ENCODE results near the gene SLC19A1.
A peak's percentile ranks its signal among the peaks of the same experiment; 100 is the strongest.

Gene SLC19A1

DNA sequence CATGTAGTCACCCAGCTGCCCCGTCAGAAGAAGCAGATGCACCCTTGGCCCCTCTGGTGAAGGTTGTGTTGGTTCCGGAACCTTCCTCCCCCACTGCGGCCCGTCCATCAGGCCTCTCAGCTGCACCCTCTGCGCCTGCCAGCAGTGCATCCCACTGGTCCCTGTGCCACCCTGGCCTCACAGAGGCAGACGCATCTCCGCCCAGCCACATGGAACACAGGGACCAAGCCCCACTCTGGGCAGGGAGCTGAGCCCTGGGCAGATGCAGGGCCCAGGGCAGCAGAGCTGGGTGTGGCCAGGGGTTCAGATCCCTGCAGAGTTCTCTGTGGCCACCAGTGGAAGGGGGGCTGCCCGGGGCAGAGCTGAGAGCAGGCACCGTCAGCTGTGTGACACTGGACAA, 50.6 kb downstream of the SLC19A1 start:
- no peak for DNase-seq (ENCODE audit: low read depth)

DNA sequence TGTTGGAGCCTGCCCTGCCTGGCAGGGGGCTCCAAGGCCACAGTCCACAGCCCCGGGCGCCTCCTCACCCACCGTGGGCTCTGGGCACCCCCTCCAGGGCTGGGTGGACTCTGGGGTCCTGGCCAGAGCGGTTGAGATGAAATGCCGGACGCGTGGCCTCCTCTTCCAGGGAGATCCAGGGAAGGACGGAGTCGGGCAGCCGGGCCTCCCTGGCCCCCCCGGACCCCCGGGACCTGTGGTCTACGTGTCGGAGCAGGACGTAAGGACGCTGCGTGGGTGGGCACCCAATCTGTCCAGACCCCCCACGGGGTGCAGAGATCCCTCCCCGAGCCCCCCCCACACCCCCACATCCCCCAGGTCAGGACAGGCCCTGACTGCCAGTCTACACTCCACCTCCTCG, 51.2 kb downstream of the SLC19A1 start:
- DNase-seq (ENCODE audit: low read depth) = no peak

GRCh38 chr21:45490049-45490731, 52.0 kb downstream of the SLC19A1 start:
- DNase-seq (ENCODE audit: low read depth) = no peak

- DNase-seq (ENCODE audit: low read depth) = no peak
Measured at GRCh38 chr21:45489722-45489982, 52.6 kb downstream of the SLC19A1 start.

- DNase-seq (ENCODE audit: low read depth) = no peak
Measured at GRCh38 chr21:45488931-45489721, 53.1 kb downstream of the SLC19A1 start.

GRCh38 chr21:45487891-45488600, 54.2 kb downstream of the SLC19A1 start:
- DNase-seq (ENCODE audit: low read depth) = no peak

- DNase-seq (ENCODE audit: low read depth) = no peak
Measured at GRCh38 chr21:45487161-45487806, 55.0 kb downstream of the SLC19A1 start.

DNA sequence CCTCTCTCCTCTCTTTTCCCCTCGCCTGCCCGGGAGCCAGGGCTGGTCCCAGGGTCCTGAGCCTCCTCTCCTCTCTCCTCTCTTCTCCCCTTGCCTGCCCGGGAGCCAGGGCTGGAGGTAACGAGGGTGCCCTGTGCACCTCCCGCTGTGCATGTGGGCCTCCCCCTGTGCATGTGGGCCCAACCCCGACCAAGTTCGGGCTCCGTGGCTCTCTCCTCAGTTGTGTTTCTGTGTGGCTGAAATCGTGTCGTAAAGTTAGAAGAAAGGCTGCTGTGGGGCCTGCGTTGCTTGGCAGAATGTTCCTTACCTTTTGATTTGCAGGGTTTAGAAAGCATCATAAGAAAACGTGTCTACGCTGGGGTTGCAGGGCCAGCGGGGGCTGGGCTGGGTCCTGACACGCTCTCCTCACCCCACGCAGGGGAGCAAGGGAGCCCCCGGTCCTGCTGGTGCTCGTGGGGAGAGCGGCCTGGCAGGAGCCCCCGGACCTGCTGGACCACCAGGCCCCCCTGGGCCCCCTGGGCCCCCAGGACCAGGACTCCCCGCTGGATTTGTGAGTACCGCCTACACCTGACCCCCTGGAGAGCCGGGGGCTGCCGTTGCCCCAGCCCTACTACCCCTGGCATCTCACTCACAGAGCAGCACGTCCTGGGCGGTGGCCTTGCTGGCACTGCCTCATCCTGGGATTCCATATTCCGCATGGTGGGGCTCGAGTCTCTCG, 55.6 kb downstream of the SLC19A1 start:
- DNase-seq (ENCODE audit: low read depth) = no peak

DNA sequence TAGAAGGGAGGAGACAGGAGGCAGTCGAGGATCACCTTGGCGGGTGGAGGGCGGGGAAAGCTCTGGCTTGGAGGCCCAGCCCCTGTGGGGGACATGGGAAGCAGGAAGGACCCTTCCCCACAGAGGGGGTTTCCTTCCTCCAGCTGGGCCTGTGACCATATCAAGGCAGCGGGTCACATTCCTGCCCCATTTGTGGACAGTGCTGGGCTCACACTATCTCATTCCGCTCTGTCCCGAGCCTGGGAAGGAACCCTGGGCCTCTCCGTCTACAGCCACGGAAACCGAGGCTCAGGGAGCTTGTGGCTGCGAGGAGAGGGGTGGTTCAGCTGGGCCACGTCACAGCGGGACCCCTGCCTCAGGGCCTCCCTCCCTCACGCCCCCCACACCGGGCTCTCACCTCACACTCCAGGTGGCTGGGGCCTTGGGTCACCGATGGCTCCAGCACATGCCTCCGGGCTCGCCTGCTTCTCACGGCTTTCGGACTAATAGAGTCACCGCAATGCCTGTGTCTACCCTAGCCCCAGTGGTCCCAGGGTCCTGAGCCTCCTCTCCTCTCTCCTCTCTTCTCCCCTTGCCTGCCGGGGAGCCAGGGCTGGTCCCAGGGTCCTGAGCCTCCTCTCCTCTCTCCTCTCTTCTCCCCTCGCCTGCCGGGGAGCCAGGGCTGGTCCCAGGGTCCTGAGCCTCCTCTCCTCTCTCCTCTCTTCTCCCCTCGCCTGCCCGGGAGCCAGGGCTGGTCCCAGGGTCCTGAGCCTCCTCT, 56.4 kb downstream of the SLC19A1 start:
- no peak for DNase-seq (ENCODE audit: low read depth)

DNA sequence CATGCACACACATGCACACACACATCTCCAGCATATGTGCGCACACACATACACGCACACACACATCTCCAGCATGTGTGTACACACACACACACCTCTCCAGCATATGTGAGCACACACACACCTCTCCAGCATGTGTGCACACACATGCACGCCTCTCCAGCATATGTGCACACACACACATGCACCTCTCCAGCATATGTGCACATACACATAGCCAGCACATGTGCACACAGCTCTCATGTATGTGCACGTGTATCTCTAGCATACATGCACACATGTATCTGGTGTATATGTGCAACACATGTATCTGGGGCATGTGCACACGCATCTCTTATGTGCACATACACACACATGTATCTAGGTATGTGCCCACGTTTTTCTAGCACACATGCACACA, 57.9 kb downstream of the SLC19A1 start:
- DNase-seq (ENCODE audit: low read depth) = no peak

GRCh38 chr21:45482899-45483821, 59.1 kb downstream of the SLC19A1 start:
- DNase-seq (ENCODE audit: low read depth) = peak; percentile 35

GRCh38 chr21:45481977-45482898, 60.0 kb downstream of the SLC19A1 start:
- no peak for DNase-seq (ENCODE audit: low read depth)

- no peak for DNase-seq (ENCODE audit: low read depth)
Measured at GRCh38 chr21:45481566-45481965, 60.7 kb downstream of the SLC19A1 start.

DNA sequence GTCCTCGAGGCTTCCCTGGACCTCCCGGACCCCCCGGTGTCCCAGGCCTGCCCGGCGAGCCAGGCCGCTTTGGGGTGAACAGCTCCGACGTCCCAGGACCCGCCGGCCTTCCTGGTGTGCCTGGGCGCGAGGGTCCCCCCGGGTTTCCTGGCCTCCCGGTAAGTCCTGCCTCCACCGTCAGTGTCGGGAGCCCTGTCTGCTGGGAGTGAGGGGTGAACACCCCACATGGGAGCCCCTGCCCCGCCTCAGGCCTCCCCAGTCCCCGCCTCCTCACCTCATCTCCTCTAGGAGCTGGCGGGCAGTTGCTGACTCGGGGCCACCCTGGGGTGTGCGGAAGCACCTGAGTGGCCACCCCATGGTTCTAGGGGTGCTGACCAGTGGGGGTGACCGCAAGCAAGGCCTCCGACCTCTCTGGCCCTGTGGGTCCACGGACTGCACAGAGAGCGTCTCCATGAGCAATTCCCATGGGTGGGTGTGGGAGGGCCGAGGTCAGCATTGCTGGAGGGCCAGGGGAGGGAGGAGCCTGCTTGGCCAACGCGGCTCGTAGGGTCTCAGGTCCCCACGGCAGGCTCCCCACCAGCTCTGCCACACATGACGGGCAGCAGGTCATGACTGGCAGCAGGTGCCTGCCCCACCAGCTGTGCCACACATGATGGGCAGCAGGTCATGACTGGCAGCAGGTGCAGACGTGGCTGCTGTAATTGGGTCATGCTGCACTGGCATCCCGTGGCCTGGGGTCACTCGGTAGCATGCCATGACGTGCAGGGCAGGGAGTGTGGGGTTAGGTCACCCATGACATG, 61.3 kb downstream of the SLC19A1 start:
- DNase-seq (ENCODE audit: low read depth) = no peak

GRCh38 chr21:45479691-45480675, 62.3 kb downstream of the SLC19A1 start:
- no peak for DNase-seq (ENCODE audit: low read depth)

DNA sequence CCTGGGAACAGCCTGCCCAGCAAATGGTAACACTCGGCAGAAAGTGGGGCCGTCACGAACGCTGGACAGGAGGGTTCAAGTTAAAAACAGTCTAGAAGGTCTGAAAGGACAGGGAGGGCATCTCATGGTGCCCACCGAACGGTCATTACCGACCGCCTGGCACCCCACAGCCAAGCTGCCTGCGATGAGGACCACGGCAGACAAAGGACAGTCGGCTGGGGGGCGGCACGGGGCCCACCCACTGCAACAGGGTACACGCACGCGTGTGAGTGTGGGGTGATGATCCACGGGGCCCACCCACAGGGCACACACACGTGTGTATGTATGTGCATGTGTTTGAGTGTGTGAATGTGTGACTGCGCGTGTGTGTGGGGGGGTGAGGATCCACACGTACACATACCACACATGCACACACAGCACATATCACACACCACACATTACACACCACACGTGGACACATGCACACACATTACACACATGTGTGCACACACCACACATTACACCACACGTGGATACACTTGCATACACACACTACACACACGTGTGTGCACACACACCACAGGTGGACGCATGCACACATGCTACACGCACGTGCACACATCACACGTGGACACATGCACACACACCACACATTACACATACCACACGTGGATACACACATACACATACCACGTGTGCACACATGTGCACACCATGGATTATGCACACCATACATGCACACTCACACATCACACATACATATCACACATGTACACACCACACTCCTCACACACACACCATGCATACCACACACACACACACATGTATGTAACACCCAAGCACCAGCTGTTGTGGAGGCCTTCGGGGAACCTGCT, 63.2 kb downstream of the SLC19A1 start:
- no peak for DNase-seq (ENCODE audit: low read depth)
